Left renal cortex interstitium (tissue), 4 donors: ENCODE data around the gene ACADM. TPM values are rescaled to one million over a fixed set of nuclear protein-coding genes. Genes with fewer than 3 reads are reported as not detected.
"Not testable (repeated sequence)": the region's sequence is repeated elsewhere in the genome, so short reads cannot be mapped to it uniquely, and the experiment has no call there.

Experiments used
- DNase-seq, 4 donors: peaks; one replicate each; pipeline ENCODE4 v3.0.0-alpha.2; 2013; ENCODE audit warnings: low read depth in 4 of 4, low spot score in 2 of 4, missing footprints in 1 of 4
- polyA plus RNA-seq, 4 donors: library from polyadenylated mRNA; unstranded; fragments of 120-200 nt; gene quantifications; one replicate each; pipeline ENCODE4 v1.2.1, GENCODE V29; 2013; ENCODE audit not compliant: insufficient read length in 4 of 4

ACADM gene
- polyA plus RNA-seq, 4 donors = 109 to 147 (median 127) TPM

- DNase-seq = no peak
These were observed 66.5 kb downstream of the ACADM start for GRCh38 chr1:75791022-75791421.

GRCh38 chr1:75792091-75792490 lies 67.6 kb downstream of the ACADM start:
- no peak for DNase-seq

- no peak for DNase-seq
These were observed 69.9 kb downstream of the ACADM start for GRCh38 chr1:75794382-75794781.

GRCh38 chr1:75795703-75796193 lies 71.2 kb downstream of the ACADM start:
- DNase-seq = no peak

GRCh38 chr1:75796376-75797272 lies 72.1 kb downstream of the ACADM start, which contains the start of gene MSH4:
Gene MSH4, plus strand, starts transcription at chr1:75796882. Its CDS starts 104 bp downstream, at chr1:75796986.
- DNase-seq = no peak

GRCh38 chr1:75797273-75797588 lies 72.7 kb downstream of the ACADM start:
- no peak for DNase-seq

- no peak for DNase-seq
These were observed 73.2 kb downstream of the ACADM start for GRCh38 chr1:75797606-75798216.

GRCh38 chr1:75801480-75801879 lies 77.0 kb downstream of the ACADM start:
- DNase-seq = not testable (repeated sequence)

GRCh38 chr1:75808921-75809320 lies 84.4 kb downstream of the ACADM start:
- DNase-seq = no peak

- DNase-seq = not testable (repeated sequence)
These were observed 85.6 kb downstream of the ACADM start for GRCh38 chr1:75810113-75810512.

GRCh38 chr1:75811211-75811981 lies 86.9 kb downstream of the ACADM start:
- no peak for DNase-seq

GRCh38 chr1:75812065-75812464 lies 87.6 kb downstream of the ACADM start:
- no peak for DNase-seq

Other genes starting within 250 kb of the ACADM start
- gene SLC44A5, start 113.6 kb upstream of the ACADM start, polyA plus RNA-seq = 10 to 100 TPM in 3 of 4 donors, 1 to 10 TPM in 1; 9.8 to 16.6 (median 12.3) TPM
- 100 to 1,000 TPM in 1 of 4 donors, 10 to 100 TPM in 3; 77.9 to 117 (median 87.7) TPM for gene RABGGTB, start 61.5 kb downstream of the ACADM start, polyA plus RNA-seq
- 1 to 10 TPM in 1 of 4 donors, under 1 TPM in 3; 0.21 to 1.1 (median 0.41) TPM for gene MSH4, start 72.2 kb downstream of the ACADM start, polyA plus RNA-seq
- gene ASB17, start 207.7 kb downstream of the ACADM start, polyA plus RNA-seq = not detected